HCT116 (cell line): ENCODE results near the gene PSMA1.

ENCODE experiments used
- CEBPB ChIP-seq: IDR thresholded peaks from 2 replicates; pipeline ENCODE4 v1.6.1; 2012; ENCODE audit warnings: low read depth
- EGR1 ChIP-seq: IDR thresholded peaks from 2 replicates; pipeline ENCODE4 v1.6.1; 2012; ENCODE audit warnings: low read depth
- EZH2 ChIP-seq: fragments of 200-600 bp; sonication (generic); IDR thresholded peaks from 2 replicates; pipeline ENCODE4 v1.6.1; 2017; ENCODE audit warnings: antibody characterized with exemption, mixed run types
- MAX ChIP-seq: IDR thresholded peaks from 2 replicates; pipeline ENCODE4 v1.6.1; 2012
- POLR2A ChIP-seq: IDR thresholded peaks from 2 replicates; pipeline ENCODE4 v1.7.0; 2011; ENCODE audit warnings: borderline replicate concordance; ENCODE audit not compliant: insufficient read depth, insufficient read length; ENCODE audit errors: extremely low read depth
- POLR2AphosphoS5 ChIP-seq: IDR thresholded peaks from 2 replicates; pipeline ENCODE4 v1.6.1; 2011; ENCODE audit warnings: mild to moderate bottlenecking, low read depth, low read length, moderate library complexity
- RAD21 ChIP-seq: IDR thresholded peaks from 2 replicates; pipeline ENCODE4 v1.6.1; 2012; ENCODE audit warnings: low read depth, mild to moderate bottlenecking
- SP1 ChIP-seq: IDR thresholded peaks from 2 replicates; pipeline ENCODE4 v1.6.1; 2012; ENCODE audit warnings: low read depth
- YY1 ChIP-seq: IDR thresholded peaks from 2 replicates; pipeline ENCODE4 v1.6.1; 2011; ENCODE audit warnings: low read length, low read depth, moderate library complexity, mild to moderate bottlenecking; ENCODE audit not compliant: insufficient replicate concordance; ENCODE audit errors: extremely low read depth
- ZFX ChIP-seq: fragments of 450-650 bp; IDR thresholded peaks from 2 replicates; pipeline ENCODE4 v1.6.1; 2017
- ZNF274 ChIP-seq: fragments of 200-500 bp; sonication (Bioruptor generic); IDR thresholded peaks from 2 replicates; pipeline ENCODE4 v1.6.1; 2014; ENCODE audit warnings: mild to moderate bottlenecking, low read depth, low read length, inconsistent platforms
- TF ChIP-seq, protein P1 (sequence below), 3 experiments: fragments of 200-600 bp in 1 of 3; sonication (generic) in 1 of 3; IDR thresholded peaks in 2 of 3; conservative IDR thresholded peaks in 1 of 3; 2 replicates each; pipeline ENCODE4 v1.5.1; 2012 to 2017; ENCODE audit warnings: low read depth in 2 of 3, low read length in 2 of 3, antibody characterized with exemption in 1 of 3, borderline replicate concordance in 1 of 3, control low read depth in 1 of 3, mild to moderate bottlenecking in 1 of 3, mixed read lengths in 1 of 3, mixed run types in 1 of 3, moderate library complexity in 1 of 3; ENCODE audit not compliant: insufficient read depth in 1 of 3
- TF ChIP-seq, protein P2 (sequence below): IDR thresholded peaks from 2 replicates; pipeline ENCODE4 v1.6.1; 2012; ENCODE audit warnings: low read depth
- TF ChIP-seq, protein P3 (sequence below): IDR thresholded peaks from 2 replicates; pipeline ENCODE4 v1.6.1; 2012

DNA sequence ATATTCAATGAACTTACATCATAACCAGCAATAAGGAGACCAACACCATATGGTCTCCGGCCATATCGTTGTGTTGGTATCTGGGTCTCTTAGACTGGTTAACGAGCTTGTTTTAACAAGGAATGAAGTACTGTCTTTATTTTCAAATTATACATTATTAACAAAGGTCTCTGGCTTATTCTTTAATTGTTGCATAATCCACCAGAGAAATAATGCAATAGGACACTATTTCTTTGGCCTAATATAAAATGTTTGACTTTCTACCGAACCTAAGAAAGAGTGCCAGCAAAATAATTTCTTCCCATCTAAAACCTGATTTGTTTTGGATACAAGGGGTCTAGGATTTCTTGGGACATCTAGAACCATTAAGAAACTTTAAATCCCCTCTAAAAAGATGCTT, 6.4 kb downstream of the PSMA1 start:
- TF ChIP-seq POLR2A: no peak
- TF ChIP-seq, protein P1, sequence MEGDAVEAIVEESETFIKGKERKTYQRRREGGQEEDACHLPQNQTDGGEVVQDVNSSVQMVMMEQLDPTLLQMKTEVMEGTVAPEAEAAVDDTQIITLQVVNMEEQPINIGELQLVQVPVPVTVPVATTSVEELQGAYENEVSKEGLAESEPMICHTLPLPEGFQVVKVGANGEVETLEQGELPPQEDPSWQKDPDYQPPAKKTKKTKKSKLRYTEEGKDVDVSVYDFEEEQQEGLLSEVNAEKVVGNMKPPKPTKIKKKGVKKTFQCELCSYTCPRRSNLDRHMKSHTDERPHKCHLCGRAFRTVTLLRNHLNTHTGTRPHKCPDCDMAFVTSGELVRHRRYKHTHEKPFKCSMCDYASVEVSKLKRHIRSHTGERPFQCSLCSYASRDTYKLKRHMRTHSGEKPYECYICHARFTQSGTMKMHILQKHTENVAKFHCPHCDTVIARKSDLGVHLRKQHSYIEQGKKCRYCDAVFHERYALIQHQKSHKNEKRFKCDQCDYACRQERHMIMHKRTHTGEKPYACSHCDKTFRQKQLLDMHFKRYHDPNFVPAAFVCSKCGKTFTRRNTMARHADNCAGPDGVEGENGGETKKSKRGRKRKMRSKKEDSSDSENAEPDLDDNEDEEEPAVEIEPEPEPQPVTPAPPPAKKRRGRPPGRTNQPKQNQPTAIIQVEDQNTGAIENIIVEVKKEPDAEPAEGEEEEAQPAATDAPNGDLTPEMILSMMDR (IDR thresholded peaks at IDR 0.05 in 2 of 3, conservative IDR thresholded peaks at IDR 0.05 in 1 of 3; ENCODE audit: borderline replicate concordance in 1 of 3, insufficient read depth in 1 of 3, low read depth in 2 of 3, low read length in 2 of 3): no peak
- TF ChIP-seq ZFX: no peak
- no peak for TF ChIP-seq MAX
- TF ChIP-seq, protein P2, sequence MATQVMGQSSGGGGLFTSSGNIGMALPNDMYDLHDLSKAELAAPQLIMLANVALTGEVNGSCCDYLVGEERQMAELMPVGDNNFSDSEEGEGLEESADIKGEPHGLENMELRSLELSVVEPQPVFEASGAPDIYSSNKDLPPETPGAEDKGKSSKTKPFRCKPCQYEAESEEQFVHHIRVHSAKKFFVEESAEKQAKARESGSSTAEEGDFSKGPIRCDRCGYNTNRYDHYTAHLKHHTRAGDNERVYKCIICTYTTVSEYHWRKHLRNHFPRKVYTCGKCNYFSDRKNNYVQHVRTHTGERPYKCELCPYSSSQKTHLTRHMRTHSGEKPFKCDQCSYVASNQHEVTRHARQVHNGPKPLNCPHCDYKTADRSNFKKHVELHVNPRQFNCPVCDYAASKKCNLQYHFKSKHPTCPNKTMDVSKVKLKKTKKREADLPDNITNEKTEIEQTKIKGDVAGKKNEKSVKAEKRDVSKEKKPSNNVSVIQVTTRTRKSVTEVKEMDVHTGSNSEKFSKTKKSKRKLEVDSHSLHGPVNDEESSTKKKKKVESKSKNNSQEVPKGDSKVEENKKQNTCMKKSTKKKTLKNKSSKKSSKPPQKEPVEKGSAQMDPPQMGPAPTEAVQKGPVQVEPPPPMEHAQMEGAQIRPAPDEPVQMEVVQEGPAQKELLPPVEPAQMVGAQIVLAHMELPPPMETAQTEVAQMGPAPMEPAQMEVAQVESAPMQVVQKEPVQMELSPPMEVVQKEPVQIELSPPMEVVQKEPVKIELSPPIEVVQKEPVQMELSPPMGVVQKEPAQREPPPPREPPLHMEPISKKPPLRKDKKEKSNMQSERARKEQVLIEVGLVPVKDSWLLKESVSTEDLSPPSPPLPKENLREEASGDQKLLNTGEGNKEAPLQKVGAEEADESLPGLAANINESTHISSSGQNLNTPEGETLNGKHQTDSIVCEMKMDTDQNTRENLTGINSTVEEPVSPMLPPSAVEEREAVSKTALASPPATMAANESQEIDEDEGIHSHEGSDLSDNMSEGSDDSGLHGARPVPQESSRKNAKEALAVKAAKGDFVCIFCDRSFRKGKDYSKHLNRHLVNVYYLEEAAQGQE: no peak
- TF ChIP-seq RAD21: no peak
- TF ChIP-seq EGR1: no peak
- TF ChIP-seq YY1: no peak
- TF ChIP-seq, protein P3, sequence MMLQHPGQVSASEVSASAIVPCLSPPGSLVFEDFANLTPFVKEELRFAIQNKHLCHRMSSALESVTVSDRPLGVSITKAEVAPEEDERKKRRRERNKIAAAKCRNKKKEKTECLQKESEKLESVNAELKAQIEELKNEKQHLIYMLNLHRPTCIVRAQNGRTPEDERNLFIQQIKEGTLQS: no peak
- TF ChIP-seq EZH2: no peak
- TF ChIP-seq SP1: no peak
- TF ChIP-seq POLR2AphosphoS5: no peak
- no peak for TF ChIP-seq CEBPB
- TF ChIP-seq ZNF274: no peak
